ENCODE data around the gene MINDY2.
"Not testable (repeated sequence)": the region's sequence is repeated elsewhere in the genome, so short reads cannot be mapped to it uniquely, and the experiment has no call there.

Gene MINDY2

GRCh38 chr15:58854593-58854992 lies 83.5 kb downstream of the MINDY2 start:
- DNase-seq (ENCODE audit: low spot score in 2 of 2) (no peak), ATAC-seq (replicated peaks; ENCODE audit: extremely low read depth, poor library complexity, severe bottlenecking) (no peak)
- no peak overlapping the region for H3K4me3 Mint-ChIP-seq
- H3K36me3 Mint-ChIP-seq (ENCODE audit: insufficient read depth) = peaks cover 21% of the 10 kb centered on the region
- no peak overlapping the region for H3K27ac Mint-ChIP-seq (ENCODE audit: low read depth)
- H3K4me1 Mint-ChIP-seq = no peaks in the 10 kb centered on the region
- no peaks in the 10 kb centered on the region for H3K9me3 Mint-ChIP-seq
- no peaks in the 10 kb centered on the region for H3K27me3 Mint-ChIP-seq

GRCh38 chr15:58856086-58856485 lies 85.0 kb downstream of the MINDY2 start:
- DNase-seq (ENCODE audit: low spot score in 2 of 2) (no peak), ATAC-seq (replicated peaks; ENCODE audit: extremely low read depth, poor library complexity, severe bottlenecking) (no peak)
- no peak overlapping the region for H3K4me3 Mint-ChIP-seq
- H3K9me3 Mint-ChIP-seq = no peaks in the 10 kb centered on the region
- H3K4me1 Mint-ChIP-seq = no peaks in the 10 kb centered on the region
- no peaks in the 10 kb centered on the region for H3K27me3 Mint-ChIP-seq
- no peak overlapping the region for H3K27ac Mint-ChIP-seq (ENCODE audit: low read depth)
- H3K36me3 Mint-ChIP-seq (ENCODE audit: insufficient read depth) = peaks cover 21% of the 10 kb centered on the region

GRCh38 chr15:58856621-58857020 lies 85.5 kb downstream of the MINDY2 start:
- H3K27me3 Mint-ChIP-seq; ATAC-seq (replicated peaks; ENCODE audit: extremely low read depth, poor library complexity, severe bottlenecking); H3K27ac Mint-ChIP-seq (ENCODE audit: low read depth); H3K9me3 Mint-ChIP-seq; H3K4me1 Mint-ChIP-seq; DNase-seq (ENCODE audit: low spot score in 2 of 2); H3K4me3 Mint-ChIP-seq: not testable (repeated sequence)
- H3K36me3 Mint-ChIP-seq (ENCODE audit: insufficient read depth) = peaks cover 20% of the 10 kb centered on the region

GRCh38 chr15:58862326-58862725 lies 91.2 kb downstream of the MINDY2 start:
- Mint-ChIP-seq H3K27me3 (no peaks in the 10 kb centered on the region), H3K4me1 (no peaks in the 10 kb centered on the region), H3K9me3 (no peaks in the 10 kb centered on the region), H3K4me3 (no peak overlapping the region), H3K27ac (ENCODE audit: low read depth) (peak overlapping the region; percentile 67), H3K36me3 (ENCODE audit: insufficient read depth) (no peaks in the 10 kb centered on the region)
- DNase-seq (ENCODE audit: low spot score in 2 of 2) = no peak
- ATAC-seq (replicated peaks; ENCODE audit: extremely low read depth, poor library complexity, severe bottlenecking) = no peak

- Mint-ChIP-seq H3K9me3 (no peaks in the 10 kb centered on the region), H3K27ac (ENCODE audit: low read depth) (no peak overlapping the region), H3K4me1 (no peaks in the 10 kb centered on the region), H3K4me3 (no peak overlapping the region), H3K36me3 (ENCODE audit: insufficient read depth) (no peaks in the 10 kb centered on the region), H3K27me3 (no peaks in the 10 kb centered on the region)
- ATAC-seq (replicated peaks; ENCODE audit: extremely low read depth, poor library complexity, severe bottlenecking) = no peak
- no peak for DNase-seq (ENCODE audit: low spot score in 2 of 2)
Measured at GRCh38 chr15:58864602-58865424, 93.7 kb downstream of the MINDY2 start.

- Mint-ChIP-seq H3K4me3 (no peak overlapping the region), H3K4me1 (no peaks in the 10 kb centered on the region), H3K27ac (ENCODE audit: low read depth) (no peak overlapping the region), H3K36me3 (ENCODE audit: insufficient read depth) (no peaks in the 10 kb centered on the region), H3K27me3 (no peaks in the 10 kb centered on the region), H3K9me3 (no peaks in the 10 kb centered on the region)
- DNase-seq (ENCODE audit: low spot score in 2 of 2) = no peak
- no peak for ATAC-seq (replicated peaks; ENCODE audit: extremely low read depth, poor library complexity, severe bottlenecking)
Measured at GRCh38 chr15:58865425-58865880, 94.4 kb downstream of the MINDY2 start.

GRCh38 chr15:58867926-58868325 lies 96.8 kb downstream of the MINDY2 start:
- Mint-ChIP-seq H3K4me1 (no peaks in the 10 kb centered on the region), H3K36me3 (ENCODE audit: insufficient read depth) (no peaks in the 10 kb centered on the region), H3K27me3 (no peaks in the 10 kb centered on the region), H3K27ac (ENCODE audit: low read depth) (no peak overlapping the region), H3K4me3 (no peak overlapping the region), H3K9me3 (no peaks in the 10 kb centered on the region)
- DNase-seq (ENCODE audit: low spot score in 2 of 2) (no peak), ATAC-seq (replicated peaks; ENCODE audit: extremely low read depth, poor library complexity, severe bottlenecking) (no peak)

- Mint-ChIP-seq H3K27me3 (no peaks in the 10 kb centered on the region), H3K27ac (ENCODE audit: low read depth) (no peak overlapping the region), H3K9me3 (no peaks in the 10 kb centered on the region), H3K4me3 (no peak overlapping the region), H3K4me1 (no peaks in the 10 kb centered on the region), H3K36me3 (ENCODE audit: insufficient read depth) (peaks cover under 1% of the 10 kb centered on the region)
- DNase-seq (ENCODE audit: low spot score in 2 of 2) (no peak), ATAC-seq (replicated peaks; ENCODE audit: extremely low read depth, poor library complexity, severe bottlenecking) (no peak)
Measured at GRCh38 chr15:58870451-58870850, 99.3 kb downstream of the MINDY2 start.

- no peak for ATAC-seq (replicated peaks; ENCODE audit: extremely low read depth, poor library complexity, severe bottlenecking)
- H3K36me3 Mint-ChIP-seq (ENCODE audit: insufficient read depth) = peaks cover 11% of the 10 kb centered on the region
Measured at GRCh38 chr15:58873267-58873666, 102.2 kb downstream of the MINDY2 start.

GRCh38 chr15:58875343-58875742 lies 104.2 kb downstream of the MINDY2 start:
- H3K27me3 Mint-ChIP-seq = no peaks in the 10 kb centered on the region
- no peaks in the 10 kb centered on the region for H3K4me1 Mint-ChIP-seq
- no peak for DNase-seq (ENCODE audit: low spot score in 2 of 2)
- no peaks in the 10 kb centered on the region for H3K9me3 Mint-ChIP-seq
- no peak overlapping the region for H3K4me3 Mint-ChIP-seq
- H3K27ac Mint-ChIP-seq (ENCODE audit: low read depth) = peak overlapping the region; percentile 33
- no peak for ATAC-seq (replicated peaks; ENCODE audit: extremely low read depth, poor library complexity, severe bottlenecking)
- H3K36me3 Mint-ChIP-seq (ENCODE audit: insufficient read depth) = peaks cover 26% of the 10 kb centered on the region

More at GRCh38 chr15:58873267-58873666, 102.2 kb downstream of the MINDY2 start:
- DNase-seq (ENCODE audit: low spot score in 2 of 2) = no peak
- Mint-ChIP-seq H3K27ac (ENCODE audit: low read depth) (no peak overlapping the region), H3K9me3 (no peaks in the 10 kb centered on the region), H3K4me3 (no peak overlapping the region), H3K4me1 (no peaks in the 10 kb centered on the region), H3K27me3 (no peaks in the 10 kb centered on the region)

- no peaks in the 10 kb centered on the region for H3K9me3 Mint-ChIP-seq
- no peak overlapping the region for H3K4me3 Mint-ChIP-seq
- H3K27me3 Mint-ChIP-seq = no peaks in the 10 kb centered on the region
- no peaks in the 10 kb centered on the region for H3K4me1 Mint-ChIP-seq
- DNase-seq (ENCODE audit: low spot score in 2 of 2) (no peak), ATAC-seq (replicated peaks; ENCODE audit: extremely low read depth, poor library complexity, severe bottlenecking) (no peak)
- peaks cover 33% of the 10 kb centered on the region for H3K36me3 Mint-ChIP-seq (ENCODE audit: insufficient read depth)
- H3K27ac Mint-ChIP-seq (ENCODE audit: low read depth) = peak overlapping the region; percentile 33
Measured at GRCh38 chr15:58876306-58877106, 105.4 kb downstream of the MINDY2 start.

- H3K4me3 Mint-ChIP-seq = no peak overlapping the region
- H3K4me1 Mint-ChIP-seq = no peaks in the 10 kb centered on the region
- DNase-seq (ENCODE audit: low spot score in 2 of 2) (no peak), ATAC-seq (replicated peaks; ENCODE audit: extremely low read depth, poor library complexity, severe bottlenecking) (no peak)
- no peak overlapping the region for H3K27ac Mint-ChIP-seq (ENCODE audit: low read depth)
- H3K27me3 Mint-ChIP-seq = no peaks in the 10 kb centered on the region
- no peaks in the 10 kb centered on the region for H3K9me3 Mint-ChIP-seq
- H3K36me3 Mint-ChIP-seq (ENCODE audit: insufficient read depth) = peaks cover 48% of the 10 kb centered on the region
Measured at GRCh38 chr15:58877999-58878825, 107.1 kb downstream of the MINDY2 start.
